ENCODE measurements around the gene ADGRV1. TPM values are rescaled to one million over a fixed set of nuclear protein-coding genes. Genes with fewer than 3 reads are reported as not detected.

Gene ADGRV1
- polyA plus RNA-seq, 1 donor from 2014 or later = not detected

- no peaks in the 10 kb centered on the region for H3K4me1 Mint-ChIP-seq
- no peak overlapping the region for H3K4me3 Mint-ChIP-seq
- peaks cover 0 to 2% (median 0%) of the 10 kb centered on the region in 3 donors for H3K9me3 Mint-ChIP-seq
- no peaks in the 10 kb centered on the region for H3K36me3 Mint-ChIP-seq
- H3K27ac Mint-ChIP-seq = no peak overlapping the region
- peaks cover 1% of the 10 kb centered on the region for H3K27me3 Mint-ChIP-seq
These were observed 373.6 kb downstream of the ADGRV1 start for GRCh38 chr5:90932052-90932699.

GRCh38 chr5:90933298-90933697, 374.7 kb downstream of the ADGRV1 start:
- Mint-ChIP-seq H3K4me1 (no peaks in the 10 kb centered on the region), H3K4me3 (no peak overlapping the region), H3K27me3 (peaks cover 1% of the 10 kb centered on the region), H3K36me3 (no peaks in the 10 kb centered on the region), H3K27ac (no peak overlapping the region), H3K9me3 (peaks cover 0 to 2% (median 0%) of the 10 kb centered on the region in 3 donors)

- peaks cover 0 to 2% (median 0%) of the 10 kb centered on the region in 3 donors for H3K9me3 Mint-ChIP-seq
- no peak overlapping the region for H3K27ac Mint-ChIP-seq
- H3K27me3 Mint-ChIP-seq = peaks cover 1% of the 10 kb centered on the region
- H3K4me1 Mint-ChIP-seq = no peaks in the 10 kb centered on the region
- H3K36me3 Mint-ChIP-seq = no peaks in the 10 kb centered on the region
- no peak overlapping the region for H3K4me3 Mint-ChIP-seq
These were observed 375.6 kb downstream of the ADGRV1 start for GRCh38 chr5:90934091-90934719.

GRCh38 chr5:90934738-90935137, 376.1 kb downstream of the ADGRV1 start:
- Mint-ChIP-seq H3K4me3 (no peak overlapping the region), H3K27me3 (peaks cover 1% of the 10 kb centered on the region), H3K36me3 (no peaks in the 10 kb centered on the region), H3K9me3 (peaks cover 0 to 2% (median 0%) of the 10 kb centered on the region in 3 donors), H3K27ac (no peak overlapping the region), H3K4me1 (no peaks in the 10 kb centered on the region)

GRCh38 chr5:90939211-90939610, 380.6 kb downstream of the ADGRV1 start:
- Mint-ChIP-seq H3K4me1 (peaks cover 0 to 7% (median 0%) of the 10 kb centered on the region in 3 donors), H3K27me3 (no peaks in the 10 kb centered on the region), H3K9me3 (peaks cover 0 to 2% (median 0%) of the 10 kb centered on the region in 3 donors), H3K36me3 (no peaks in the 10 kb centered on the region), H3K27ac (no peak overlapping the region), H3K4me3 (no peak overlapping the region)

- no peaks in the 10 kb centered on the region for H3K27me3 Mint-ChIP-seq
- H3K9me3 Mint-ChIP-seq = no peaks in the 10 kb centered on the region
- no peak overlapping the region for H3K27ac Mint-ChIP-seq
- no peak overlapping the region for H3K4me3 Mint-ChIP-seq
- H3K4me1 Mint-ChIP-seq = peaks cover 0 to 7% (median 0%) of the 10 kb centered on the region in 3 donors
- H3K36me3 Mint-ChIP-seq = no peaks in the 10 kb centered on the region
These were observed 381.8 kb downstream of the ADGRV1 start for GRCh38 chr5:90940227-90940995.

- no peak overlapping the region for H3K4me3 Mint-ChIP-seq
- no peaks in the 10 kb centered on the region for H3K27me3 Mint-ChIP-seq
- H3K36me3 Mint-ChIP-seq = no peaks in the 10 kb centered on the region
- peaks cover 0 to 7% (median 0%) of the 10 kb centered on the region in 3 donors for H3K4me1 Mint-ChIP-seq
- H3K9me3 Mint-ChIP-seq = peaks cover 0 to 2% (median 0%) of the 10 kb centered on the region in 3 donors
- no peak overlapping the region for H3K27ac Mint-ChIP-seq
These were observed 382.6 kb downstream of the ADGRV1 start for GRCh38 chr5:90941002-90941720.

GRCh38 chr5:90944116-90944515, 385.5 kb downstream of the ADGRV1 start:
- peaks cover 0 to 3% (median 0%) of the 10 kb centered on the region in 3 donors for H3K9me3 Mint-ChIP-seq
- peaks cover 1% of the 10 kb centered on the region for H3K27me3 Mint-ChIP-seq
- H3K4me1 Mint-ChIP-seq = peaks cover 0 to 7% (median 0%) of the 10 kb centered on the region in 3 donors
- no peak overlapping the region for H3K27ac Mint-ChIP-seq
- H3K36me3 Mint-ChIP-seq = no peaks in the 10 kb centered on the region
- no peak overlapping the region for H3K4me3 Mint-ChIP-seq

GRCh38 chr5:90947667-90948066, 389.1 kb downstream of the ADGRV1 start:
- H3K4me1 Mint-ChIP-seq = no peaks in the 10 kb centered on the region
- H3K27me3 Mint-ChIP-seq = peaks cover 1% of the 10 kb centered on the region
- no peak overlapping the region for H3K4me3 Mint-ChIP-seq
- no peak overlapping the region for H3K27ac Mint-ChIP-seq
- H3K36me3 Mint-ChIP-seq = no peaks in the 10 kb centered on the region
- H3K9me3 Mint-ChIP-seq = peaks cover 0 to 3% (median 0%) of the 10 kb centered on the region in 3 donors

GRCh38 chr5:90948969-90949368, 390.4 kb downstream of the ADGRV1 start:
- Mint-ChIP-seq H3K4me1 (no peaks in the 10 kb centered on the region), H3K27me3 (peaks cover 1% of the 10 kb centered on the region), H3K27ac (no peak overlapping the region), H3K9me3 (peaks cover 0 to 3% (median 0%) of the 10 kb centered on the region in 3 donors), H3K36me3 (no peaks in the 10 kb centered on the region), H3K4me3 (no peak overlapping the region)

- H3K4me3 Mint-ChIP-seq = no peak overlapping the region
- no peak overlapping the region for H3K27ac Mint-ChIP-seq
- H3K36me3 Mint-ChIP-seq = no peaks in the 10 kb centered on the region
- no peaks in the 10 kb centered on the region for H3K4me1 Mint-ChIP-seq
- H3K9me3 Mint-ChIP-seq = peaks cover 0 to 3% (median 0%) of the 10 kb centered on the region in 3 donors
- H3K27me3 Mint-ChIP-seq = peaks cover 1% of the 10 kb centered on the region
These were observed 391.1 kb downstream of the ADGRV1 start for GRCh38 chr5:90949469-90950358.

GRCh38 chr5:90955001-90955635, 396.5 kb downstream of the ADGRV1 start:
- Mint-ChIP-seq H3K9me3 (no peaks in the 10 kb centered on the region), H3K27me3 (peaks cover 7% of the 10 kb centered on the region), H3K36me3 (no peaks in the 10 kb centered on the region), H3K4me3 (no peak overlapping the region), H3K4me1 (no peaks in the 10 kb centered on the region), H3K27ac (no peak overlapping the region)

GRCh38 chr5:90956511-90957097, 398.0 kb downstream of the ADGRV1 start:
- Mint-ChIP-seq H3K4me3 (no peak overlapping the region), H3K36me3 (no peaks in the 10 kb centered on the region)

More at GRCh38 chr5:90956511-90957097, 398.0 kb downstream of the ADGRV1 start:
- Mint-ChIP-seq H3K27ac (no peak overlapping the region), H3K9me3 (no peaks in the 10 kb centered on the region), H3K4me1 (no peaks in the 10 kb centered on the region), H3K27me3 (peaks cover 7% of the 10 kb centered on the region)

All from IgD-negative memory B cell (primary cell).